A673 (cell line): ENCODE results near the gene RSPH1.

ENCODE experiments used
- CTCF ChIP-seq: fragments of 300-800, 200-600 bp; sonication (generic); conservative IDR thresholded peaks from 2 replicates; pipeline ENCODE4 v1.5.1; 2017; ENCODE audit warnings: low read depth, mild to moderate bottlenecking, antibody characterized with exemption, low read length, moderate library complexity, mixed read lengths
- EZH2 ChIP-seq: fragments of 200-600 bp; sonication (generic); IDR thresholded peaks from 2 replicates; pipeline ENCODE4 v1.6.1; 2017; ENCODE audit warnings: borderline replicate concordance, low read depth, mild to moderate bottlenecking, mixed read lengths, antibody characterized with exemption, low read length; ENCODE audit not compliant: poor library complexity, severe bottlenecking

DNA sequence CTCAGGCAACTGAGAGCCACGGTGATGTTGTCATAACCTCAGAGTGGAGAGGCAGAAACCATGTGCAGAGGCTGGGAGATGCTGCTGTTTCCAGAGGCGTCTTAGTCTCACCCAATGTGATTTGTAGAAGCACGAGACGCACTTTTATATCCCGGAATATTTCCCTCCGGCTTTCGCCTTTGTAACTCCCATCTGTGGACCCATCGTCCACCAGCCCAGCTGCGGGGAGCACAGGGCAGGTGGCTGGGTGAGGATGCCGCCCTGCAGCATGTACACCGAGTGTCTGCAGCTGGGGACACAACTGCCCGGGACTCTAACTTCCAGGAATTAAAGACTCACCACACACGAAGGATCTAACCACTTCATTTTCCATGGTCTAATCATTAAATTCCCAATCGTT, 48.8 kb downstream of the RSPH1 start:
- TF ChIP-seq EZH2 (no peak), CTCF (no peak)
